ENCODE measurements around the gene PALD1.

PALD1 gene

GRCh38 chr10:70537398-70538194 lies 59.0 kb downstream of the PALD1 start:
- peak; percentile 42 for DNase-seq

- no peak for DNase-seq
Observed at GRCh38 chr10:70538195-70538520, 59.6 kb downstream of the PALD1 start.

- DNase-seq, result no peak
Observed at GRCh38 chr10:70538731-70539338, 60.3 kb downstream of the PALD1 start.

- no peak for DNase-seq
Observed at GRCh38 chr10:70539471-70539870, 60.9 kb downstream of the PALD1 start.

GRCh38 chr10:70540089-70540788 lies 61.7 kb downstream of the PALD1 start:
- peak; percentile 32 for DNase-seq

GRCh38 chr10:70540789-70541360 lies 62.3 kb downstream of the PALD1 start:
- DNase-seq, result no peak

- no peak for DNase-seq
Observed at GRCh38 chr10:70541736-70542564, 63.4 kb downstream of the PALD1 start.

- DNase-seq, result no peak
Observed at GRCh38 chr10:70542565-70542938, 64.0 kb downstream of the PALD1 start.

- DNase-seq, result no peak
Observed at GRCh38 chr10:70543911-70544310, 65.3 kb downstream of the PALD1 start.

- no peak for DNase-seq
Observed at GRCh38 chr10:70544431-70545340, 66.1 kb downstream of the PALD1 start.

- peak; percentile 9 for DNase-seq
Observed at GRCh38 chr10:70546584-70546983, 68.0 kb downstream of the PALD1 start.

- no peak for DNase-seq
Observed at GRCh38 chr10:70549351-70549961, 70.9 kb downstream of the PALD1 start.

GRCh38 chr10:70549962-70550458 lies 71.4 kb downstream of the PALD1 start:
- DNase-seq, result peak; percentile 78

- DNase-seq, result no peak
Observed at GRCh38 chr10:70550459-70550858, 71.9 kb downstream of the PALD1 start.

GRCh38 chr10:70551466-70551865 lies 72.9 kb downstream of the PALD1 start:
- no peak for DNase-seq

- DNase-seq, result no peak
Observed at GRCh38 chr10:70551971-70552422, 73.4 kb downstream of the PALD1 start.

- no peak for DNase-seq
Observed at GRCh38 chr10:70552586-70552985, 74.0 kb downstream of the PALD1 start.

- no peak for DNase-seq
Observed at GRCh38 chr10:70555371-70555770, 76.8 kb downstream of the PALD1 start.

- no peak for DNase-seq
Observed at GRCh38 chr10:70557086-70557845, 78.7 kb downstream of the PALD1 start.

GRCh38 chr10:70557876-70558275 lies 79.3 kb downstream of the PALD1 start:
- no peak for DNase-seq
